SJCRH30 (cell line): ENCODE data around the gene ACTL7A. TPM values are rescaled to one million over a fixed set of nuclear protein-coding genes. Genes with fewer than 3 reads are reported as not detected.
"Not testable (repeated sequence)": the region's sequence is repeated elsewhere in the genome, so short reads cannot be mapped to it uniquely, and the experiment has no call there.

Experiments
- DNase-seq, 2 experiments: peaks; one replicate each; pipeline ENCODE4 v3.0.0-alpha.2; 2015 to 2020
- H3K27ac ChIP-seq: fragments of 250-450 bp; sonication (Bioruptor Pico); 2 replicates; pipeline ENCODE4 v1.5.1; 2020; ENCODE audit warnings: mild to moderate bottlenecking, moderate library complexity
- H3K27me3 ChIP-seq: fragments of 250-450 bp; sonication (Bioruptor Pico); 2 replicates; pipeline ENCODE4 v1.5.1; 2020; ENCODE audit warnings: mild to moderate bottlenecking, moderate library complexity
- H3K36me3 ChIP-seq: fragments of 250-450 bp; sonication (Bioruptor Pico); 2 replicates; pipeline ENCODE4 v1.5.1; 2020; ENCODE audit warnings: mild to moderate bottlenecking, moderate library complexity
- H3K4me1 ChIP-seq: fragments of 250-450 bp; sonication (Bioruptor Pico); 2 replicates; pipeline ENCODE4 v1.5.1; 2020; ENCODE audit warnings: mild to moderate bottlenecking, moderate library complexity
- H3K4me3 ChIP-seq: fragments of 250-450 bp; sonication (Bioruptor Pico); 2 replicates; pipeline ENCODE4 v1.5.1; 2020; ENCODE audit warnings: mild to moderate bottlenecking, moderate library complexity
- H3K9me3 ChIP-seq: fragments of 250-450 bp; sonication (Bioruptor Pico); replicated peaks from 2 replicates; pipeline ENCODE4 v1.5.1; 2020; ENCODE audit warnings: mild to moderate bottlenecking, moderate library complexity
- total RNA-seq: library from RNA; depleted of rRNA; stranded (reverse); fragments of >200 nt; shearing (Covaris generic); gene quantifications from 2 replicates; pipeline ENCODE4 v1.2.3, GENCODE V29; 2014

The ACTL7A gene
- total RNA-seq, 1 experiment from 2014 or later: not detected

DNA sequence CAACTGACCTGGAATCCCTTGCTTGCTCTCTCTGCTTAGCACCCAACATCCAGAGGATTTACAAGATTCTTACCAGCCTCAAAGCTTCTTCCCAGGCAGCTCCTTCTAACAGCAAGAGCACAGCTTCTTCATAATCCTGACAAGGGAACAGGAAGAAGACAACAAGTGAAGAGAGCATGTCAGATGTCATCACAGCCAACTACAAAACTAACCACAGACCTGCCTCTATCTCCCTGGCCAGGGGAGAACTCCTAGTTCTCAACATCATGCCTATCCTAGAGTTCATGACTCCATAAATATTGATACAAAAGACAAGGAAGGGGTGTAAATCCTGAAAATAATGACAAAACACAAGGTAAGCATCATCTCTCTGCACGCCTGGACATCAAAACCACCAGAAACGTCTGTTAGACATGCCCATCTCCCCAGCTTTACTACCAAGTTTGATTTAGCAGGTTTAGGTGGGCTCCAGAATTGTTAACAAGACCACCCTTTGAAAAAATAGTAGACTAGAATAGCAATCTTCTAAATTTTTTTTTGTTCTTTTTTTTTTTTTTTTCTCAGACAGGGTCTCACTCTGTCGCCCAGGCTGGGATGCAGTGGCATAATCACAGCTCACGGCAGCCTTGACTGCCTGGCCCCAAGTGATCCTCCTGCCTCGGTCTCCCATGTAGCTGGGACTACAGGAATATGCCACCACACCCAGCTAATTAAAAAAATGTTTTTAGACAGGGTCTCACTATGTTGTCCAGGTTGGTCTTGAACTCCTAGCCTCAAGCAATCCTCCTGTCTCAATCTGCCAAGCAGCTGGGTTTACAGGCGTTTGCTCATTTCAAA, 20.2 kb downstream of the ACTL7A start:
- H3K36me3 ChIP-seq: peaks cover 38% of the 10 kb centered on the region
- peaks cover 11% of the 10 kb centered on the region for H3K4me1 ChIP-seq
- DNase-seq: no peak

DNA sequence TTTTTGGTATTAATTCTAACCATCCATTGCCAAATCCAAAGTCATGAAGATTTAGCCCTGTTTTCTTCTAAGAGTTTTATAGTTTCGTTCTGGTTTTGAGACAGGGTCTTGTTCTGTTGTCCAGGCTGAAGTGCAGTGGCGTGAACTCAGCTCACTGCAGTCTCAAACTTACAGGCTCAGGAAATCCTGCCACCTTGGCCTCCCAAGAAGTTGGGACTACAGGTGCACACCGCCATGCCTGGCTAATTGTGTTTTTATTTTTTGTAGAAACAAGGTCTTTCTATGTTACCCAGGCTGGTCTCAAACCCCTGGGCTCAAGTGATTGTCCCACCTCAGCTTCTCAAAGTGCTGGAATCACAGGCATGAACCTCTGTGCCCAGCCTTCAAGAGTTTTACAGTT, 21.0 kb downstream of the ACTL7A start:
- Histone ChIP-seq H3K4me3 (no peak overlapping the region), H3K27ac (no peak overlapping the region), H3K36me3 (peaks cover 31% of the 10 kb centered on the region), H3K9me3 (no peaks in the 10 kb centered on the region), H3K4me1 (peaks cover 11% of the 10 kb centered on the region), H3K27me3 (no peaks in the 10 kb centered on the region)
- DNase-seq: no peak

More for the DNA sequence above, 20.2 kb downstream of the ACTL7A start:
- H3K27me3 ChIP-seq: no peaks in the 10 kb centered on the region
- H3K4me3 ChIP-seq: no peak overlapping the region
- H3K9me3 ChIP-seq: no peaks in the 10 kb centered on the region
- H3K27ac ChIP-seq: no peak overlapping the region

DNA sequence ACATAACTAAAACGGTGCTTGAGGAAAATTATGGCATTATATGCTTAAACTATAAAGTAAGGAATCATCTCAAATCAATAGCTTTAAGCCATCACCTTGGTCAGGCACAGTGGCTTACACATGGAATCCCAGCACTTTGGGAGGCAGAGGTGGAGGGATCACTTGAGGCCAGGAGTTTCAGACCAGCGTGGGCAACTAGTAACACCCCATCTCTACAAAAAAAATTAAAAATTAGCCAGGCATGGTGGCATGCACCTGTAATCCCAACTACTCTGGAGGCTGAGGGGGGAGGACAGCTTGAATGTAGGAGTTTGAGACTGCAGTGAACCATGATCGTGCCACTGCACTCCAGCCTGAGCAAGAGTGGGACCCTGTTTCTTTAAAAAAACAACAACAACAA, 22.6 kb downstream of the ACTL7A start:
- H3K27ac ChIP-seq: no peak overlapping the region
- no peak for DNase-seq
- H3K4me3 ChIP-seq: no peak overlapping the region
- peaks cover 23% of the 10 kb centered on the region for H3K36me3 ChIP-seq
- peaks cover 11% of the 10 kb centered on the region for H3K4me1 ChIP-seq
- H3K9me3 ChIP-seq: no peaks in the 10 kb centered on the region
- H3K27me3 ChIP-seq: no peaks in the 10 kb centered on the region

DNA sequence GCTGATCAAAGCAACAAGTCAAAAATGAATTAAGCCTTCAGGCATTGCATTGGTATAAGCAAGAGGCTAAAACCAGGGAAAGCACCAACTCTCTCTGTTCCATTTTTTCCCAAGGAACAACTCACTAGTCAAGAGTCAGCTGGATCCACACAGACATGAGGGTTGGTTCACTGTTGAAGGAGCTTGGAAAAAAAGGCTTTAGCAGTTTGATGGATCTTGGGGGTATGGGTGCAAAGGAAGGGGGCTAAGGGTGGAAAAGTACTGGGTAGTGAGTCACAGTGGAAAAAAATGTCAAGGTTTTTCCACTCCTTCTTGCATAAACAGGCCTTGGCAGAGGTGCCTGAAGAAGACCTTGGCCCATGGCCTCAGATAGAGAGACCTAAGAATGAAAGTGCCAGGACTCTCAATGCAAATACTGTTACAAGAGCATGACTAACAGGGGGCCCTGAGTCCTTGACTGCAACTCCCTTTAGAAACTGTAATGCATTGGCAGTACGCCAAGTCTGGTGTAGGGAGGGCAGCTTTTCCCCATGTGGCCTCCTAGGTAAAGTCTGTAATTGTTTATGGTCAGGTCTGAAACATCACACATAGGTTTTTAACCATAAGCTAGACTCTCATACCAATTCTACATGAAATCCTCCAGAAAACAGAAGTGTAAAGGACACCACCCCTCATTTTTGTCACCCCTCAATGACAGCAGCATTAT, 23.7 kb downstream of the ACTL7A start:
- Histone ChIP-seq H3K27me3 (no peaks in the 10 kb centered on the region), H3K27ac (peak overlapping the region; percentile 47; the same call in 1 of the 2 replicates), H3K36me3 (peaks cover 18% of the 10 kb centered on the region), H3K4me3 (no peak overlapping the region), H3K9me3 (no peaks in the 10 kb centered on the region), H3K4me1 (peaks cover 11% of the 10 kb centered on the region)
- peak; percentile 86 to 94 for DNase-seq

DNA sequence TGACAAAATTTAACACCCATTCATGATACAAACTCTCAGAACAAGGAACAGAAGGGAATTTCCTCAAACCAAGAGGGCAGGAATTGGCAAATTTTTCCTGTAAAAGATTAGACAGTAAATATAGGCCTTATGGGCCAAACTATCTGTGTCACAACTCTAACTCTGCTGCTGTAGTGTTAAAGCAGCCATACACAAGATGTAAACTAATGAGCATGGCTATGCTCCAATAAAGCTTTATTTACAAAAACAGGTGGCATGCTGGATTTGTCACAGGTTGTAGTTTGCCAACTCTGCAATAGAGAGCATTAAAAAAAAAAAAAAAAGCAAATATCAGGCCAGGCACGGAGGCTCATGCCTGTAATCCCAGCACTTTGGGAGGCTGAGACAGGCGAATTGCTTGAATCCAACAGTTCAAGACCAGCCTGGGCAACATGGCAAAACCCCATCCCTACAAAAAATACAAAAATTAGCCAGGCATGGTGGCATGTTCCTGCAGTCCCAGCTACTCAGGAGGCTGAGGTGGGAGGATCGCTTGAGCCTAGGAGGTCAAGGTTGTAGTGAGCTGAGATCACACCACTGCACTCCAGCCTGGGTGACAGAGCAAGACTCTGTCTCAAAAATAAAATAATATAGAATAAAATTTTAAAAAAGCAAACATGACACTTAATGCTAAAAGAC, 24.7 kb downstream of the ACTL7A start:
- Histone ChIP-seq H3K4me1 (peaks cover 11% of the 10 kb centered on the region), H3K36me3 (peaks cover 14% of the 10 kb centered on the region), H3K27ac (peak overlapping the region; percentile 47; the same call in 1 of the 2 replicates)
- not testable (repeated sequence) for H3K4me3 ChIP-seq, H3K27me3 ChIP-seq, H3K9me3 ChIP-seq
- peak in 1 of 2 experiments; percentile 22 for DNase-seq

DNA sequence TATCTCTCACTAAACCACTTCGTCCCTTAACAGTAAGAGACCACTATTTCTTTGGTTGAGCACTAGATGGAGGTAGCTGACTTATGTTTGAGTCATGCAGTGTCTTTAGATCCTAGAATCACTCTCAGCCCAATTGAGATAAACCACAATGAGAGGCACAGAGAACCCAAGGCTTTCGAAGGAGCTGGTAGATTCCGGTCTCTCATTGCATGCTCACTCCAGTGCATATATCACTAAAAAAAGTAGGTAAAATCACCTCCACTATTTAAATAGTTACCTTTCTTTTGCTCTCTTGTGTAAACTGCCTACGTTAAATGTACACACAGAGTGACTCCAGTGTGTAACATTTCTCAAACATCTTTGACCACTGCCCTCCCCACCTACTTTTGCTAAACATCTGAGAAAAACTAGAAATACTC, 27.6 kb downstream of the ACTL7A start:
- H3K27me3 ChIP-seq: no peaks in the 10 kb centered on the region
- no peaks in the 10 kb centered on the region for H3K9me3 ChIP-seq
- H3K27ac ChIP-seq: no peak overlapping the region
- peaks cover 11% of the 10 kb centered on the region for H3K4me1 ChIP-seq
- peaks cover 15% of the 10 kb centered on the region for H3K36me3 ChIP-seq
- H3K4me3 ChIP-seq: no peak overlapping the region
- DNase-seq: peak in 1 of 2 experiments; percentile 14

DNA sequence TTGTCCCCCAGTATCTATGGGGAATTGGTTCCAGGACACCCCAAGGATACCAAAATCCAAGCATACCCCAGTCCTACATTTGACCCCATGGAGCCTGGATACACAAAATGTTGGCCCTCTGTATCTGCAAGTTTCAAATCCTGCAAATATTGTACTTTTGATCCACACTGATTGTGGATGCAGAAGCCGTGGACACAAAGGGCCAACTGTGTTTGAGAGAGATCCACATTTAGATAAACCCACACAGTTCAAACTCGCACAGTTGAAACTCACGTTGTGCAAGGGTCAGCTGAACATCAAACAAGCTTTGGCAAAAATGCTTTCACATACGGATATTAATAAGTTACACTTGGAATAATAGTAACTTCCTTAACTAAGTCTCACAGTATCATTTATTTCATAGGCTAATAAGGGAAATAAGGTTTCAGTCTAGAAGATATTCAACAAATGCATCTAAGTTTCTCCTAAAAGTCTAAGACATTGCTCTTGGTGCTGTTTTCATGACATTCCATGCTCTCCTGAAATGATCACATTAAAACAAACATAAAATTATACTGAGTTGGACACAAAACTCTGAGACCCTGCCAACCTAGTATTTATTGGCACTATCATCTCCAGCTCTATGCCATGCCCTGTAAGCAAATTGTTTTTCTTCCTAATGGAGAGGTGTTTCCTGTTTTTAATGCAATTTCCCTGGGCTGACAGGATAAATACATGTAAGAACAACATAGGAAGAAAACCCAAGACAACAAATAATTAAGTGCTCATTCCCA, 32.3 kb downstream of the ACTL7A start:
- H3K36me3 ChIP-seq: peaks cover 19% of the 10 kb centered on the region
- no peaks in the 10 kb centered on the region for H3K9me3 ChIP-seq
- H3K27ac ChIP-seq: no peak overlapping the region
- H3K27me3 ChIP-seq: no peaks in the 10 kb centered on the region
- H3K4me3 ChIP-seq: no peak overlapping the region
- no peaks in the 10 kb centered on the region for H3K4me1 ChIP-seq
- no peak for DNase-seq

DNA sequence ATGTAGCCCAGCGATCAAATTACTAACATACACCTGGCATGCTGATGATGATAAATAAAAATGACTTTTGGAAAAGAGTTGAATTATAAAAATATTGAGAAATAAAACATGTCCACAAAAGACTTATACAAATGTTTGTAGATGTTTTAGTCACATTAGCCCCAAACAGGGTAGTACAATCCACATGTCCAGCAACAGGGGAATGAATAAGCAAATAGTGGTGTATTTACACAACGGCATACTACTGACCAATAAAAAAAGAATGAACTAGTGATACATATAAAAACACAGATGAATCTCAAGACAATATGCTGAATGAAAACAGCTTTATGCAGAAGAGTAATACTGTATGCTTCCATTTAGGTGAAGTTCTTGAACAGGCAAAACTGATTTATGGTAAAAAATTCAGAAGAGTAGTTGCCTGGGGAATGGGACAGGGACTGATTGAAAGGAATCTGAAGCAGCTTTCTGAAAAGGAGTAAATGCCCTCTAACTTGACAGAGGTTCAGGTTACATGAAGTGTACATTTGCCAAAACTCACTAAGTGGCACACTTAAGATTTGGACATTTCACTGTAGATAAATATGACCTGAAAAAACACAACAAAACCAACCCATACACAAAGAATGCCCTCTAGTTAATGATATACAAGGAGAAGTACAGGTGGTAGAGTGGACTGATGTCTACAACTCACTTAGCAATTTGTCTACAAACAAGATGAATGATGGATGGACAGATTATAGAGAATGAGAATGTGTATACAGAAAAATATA, 35.4 kb downstream of the ACTL7A start:
- H3K27me3 ChIP-seq: no peaks in the 10 kb centered on the region
- peaks cover 31% of the 10 kb centered on the region for H3K36me3 ChIP-seq
- no peak overlapping the region for H3K4me3 ChIP-seq
- H3K9me3 ChIP-seq: no peaks in the 10 kb centered on the region
- no peak for DNase-seq
- no peaks in the 10 kb centered on the region for H3K4me1 ChIP-seq
- H3K27ac ChIP-seq: no peak overlapping the region

DNA sequence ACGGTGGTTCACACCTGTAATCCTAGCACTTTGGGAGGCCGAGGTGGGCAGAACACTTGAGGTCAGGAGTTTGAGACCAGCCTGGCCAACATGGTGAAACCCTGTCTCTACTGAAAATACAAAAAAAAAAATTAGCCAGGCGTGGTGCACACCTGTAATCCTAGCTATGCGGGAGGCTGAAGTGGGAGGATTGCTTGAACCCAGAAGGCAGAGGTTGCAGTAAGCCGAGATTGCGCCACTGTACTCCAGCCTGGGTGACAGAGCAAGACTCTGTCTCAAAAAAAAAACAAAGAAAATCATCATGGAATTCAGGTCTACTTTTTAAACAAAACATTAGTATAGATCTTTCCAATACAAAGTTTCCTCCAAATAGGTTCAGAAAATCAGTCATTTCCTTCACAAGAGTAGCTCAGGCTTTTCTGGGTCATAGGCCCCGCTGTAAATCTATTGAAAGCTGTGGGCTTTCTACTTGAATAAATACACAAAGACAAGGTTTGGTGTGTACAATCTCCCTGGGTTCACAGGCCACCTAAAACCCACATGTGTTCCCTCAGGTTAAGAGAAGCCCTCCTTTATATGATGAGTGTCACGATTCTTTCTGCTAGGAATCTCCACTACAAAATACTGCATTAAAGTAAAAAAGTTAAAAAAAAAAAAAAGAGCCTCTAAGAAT, 37.1 kb downstream of the ACTL7A start:
- H3K27ac ChIP-seq, H3K27me3 ChIP-seq, H3K4me3 ChIP-seq, DNase-seq, H3K4me1 ChIP-seq, H3K9me3 ChIP-seq: not testable (repeated sequence)
- peaks cover 42% of the 10 kb centered on the region for H3K36me3 ChIP-seq

DNA sequence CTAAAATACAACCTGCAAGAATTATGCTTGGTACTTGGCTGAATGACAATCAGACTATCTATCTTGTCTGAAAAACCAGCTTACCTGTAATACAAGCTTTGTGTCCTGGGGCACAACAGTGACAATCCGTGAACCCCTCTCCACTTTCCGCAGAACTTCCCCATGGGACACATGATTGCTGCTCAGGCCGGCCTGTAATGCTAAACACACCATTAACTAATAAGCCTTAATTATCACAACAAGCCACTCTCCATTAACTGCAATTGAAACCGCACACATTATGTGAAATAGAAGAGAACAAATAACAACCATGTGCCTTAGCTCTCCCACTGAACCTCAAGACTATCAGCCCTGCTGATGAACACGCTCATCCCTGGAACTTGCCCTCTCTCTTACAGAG, 38.1 kb downstream of the ACTL7A start:
- DNase-seq: no peak
- Histone ChIP-seq H3K4me3 (no peak overlapping the region), H3K27me3 (no peaks in the 10 kb centered on the region), H3K4me1 (peaks cover 14% of the 10 kb centered on the region), H3K36me3 (peaks cover 42% of the 10 kb centered on the region), H3K9me3 (no peaks in the 10 kb centered on the region), H3K27ac (no peak overlapping the region)

DNA sequence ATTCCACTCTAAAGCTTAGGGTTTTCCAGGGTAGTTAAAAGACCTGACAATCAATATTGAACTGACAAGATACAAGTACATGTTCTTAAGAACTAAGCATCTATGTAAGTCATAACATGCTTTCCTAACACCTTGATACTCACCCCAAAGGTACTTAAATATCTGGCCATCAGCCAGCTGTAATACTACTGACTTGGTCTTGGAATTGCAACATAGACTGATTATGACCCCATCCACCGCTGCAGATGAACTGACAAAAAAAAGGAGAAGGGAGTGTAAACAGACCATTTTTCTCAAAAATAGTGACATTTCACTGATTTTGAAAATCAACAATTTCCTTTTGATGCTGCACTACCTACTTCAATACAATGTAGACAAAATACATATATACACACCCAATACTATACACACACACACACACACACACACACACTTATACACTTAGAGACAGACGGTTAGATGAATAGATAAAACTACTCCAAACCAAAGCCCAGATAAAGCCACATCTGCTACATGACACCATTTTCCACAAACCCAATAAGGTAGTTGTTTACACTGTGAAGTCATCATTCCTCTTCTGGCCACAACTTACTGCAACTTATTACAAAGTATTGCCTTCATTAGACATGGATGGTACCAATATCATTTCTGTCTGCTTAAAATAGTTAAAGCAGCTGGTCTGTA, 41.5 kb downstream of the ACTL7A start:
- H3K9me3 ChIP-seq: no peaks in the 10 kb centered on the region
- no peaks in the 10 kb centered on the region for H3K27me3 ChIP-seq
- no peak overlapping the region for H3K27ac ChIP-seq
- peaks cover 50% of the 10 kb centered on the region for H3K36me3 ChIP-seq
- no peak overlapping the region for H3K4me3 ChIP-seq
- peaks cover 14% of the 10 kb centered on the region for H3K4me1 ChIP-seq
- peak in 1 of 2 experiments; percentile 37 for DNase-seq

DNA sequence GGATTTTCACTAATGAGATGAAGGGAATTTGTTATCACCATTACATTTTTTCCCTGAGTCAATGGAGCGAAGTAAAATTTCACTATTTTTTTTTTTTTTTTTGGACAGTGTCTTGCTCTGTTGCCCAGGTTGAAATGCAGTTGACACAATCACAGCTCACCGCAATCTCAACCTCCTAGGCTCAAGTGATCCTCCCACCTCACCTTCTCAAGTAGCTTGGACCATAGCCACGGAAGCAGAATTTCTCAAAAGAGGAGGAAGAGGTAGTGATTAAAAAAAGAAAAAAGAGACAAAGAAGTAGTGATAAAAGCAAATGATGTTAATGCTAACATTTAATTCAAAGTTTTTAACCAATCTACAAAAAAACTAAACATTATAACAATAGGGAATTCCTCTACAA, 42.1 kb downstream of the ACTL7A start:
- no peak overlapping the region for H3K27ac ChIP-seq
- no peak overlapping the region for H3K4me3 ChIP-seq
- no peak for DNase-seq
- no peaks in the 10 kb centered on the region for H3K9me3 ChIP-seq
- H3K36me3 ChIP-seq: peaks cover 50% of the 10 kb centered on the region
- peaks cover 14% of the 10 kb centered on the region for H3K4me1 ChIP-seq
- no peaks in the 10 kb centered on the region for H3K27me3 ChIP-seq

DNA sequence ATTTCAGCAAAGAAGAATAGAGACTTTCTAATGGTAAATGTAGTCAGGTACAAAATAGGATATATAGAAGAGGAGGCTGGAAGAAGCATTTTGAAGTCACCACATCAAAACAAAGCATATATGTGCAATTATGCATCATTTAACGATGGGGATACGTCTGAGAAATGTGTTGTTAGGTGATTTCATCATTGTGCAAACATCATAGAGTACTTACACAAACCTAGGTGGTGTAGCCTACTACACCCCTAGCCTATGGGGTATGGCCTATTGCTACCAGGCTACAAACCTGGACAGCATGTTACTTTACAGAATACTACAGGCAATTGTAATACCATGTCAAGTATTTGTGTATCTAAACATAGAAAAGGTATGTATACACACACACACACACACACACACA, 43.4 kb downstream of the ACTL7A start:
- no peak overlapping the region for H3K4me3 ChIP-seq
- H3K36me3 ChIP-seq: peaks cover 45% of the 10 kb centered on the region
- H3K27me3 ChIP-seq: no peaks in the 10 kb centered on the region
- peaks cover 14% of the 10 kb centered on the region for H3K4me1 ChIP-seq
- no peak for DNase-seq
- H3K27ac ChIP-seq: no peak overlapping the region
- no peaks in the 10 kb centered on the region for H3K9me3 ChIP-seq
